Gastrocnemius medialis (tissue), 4 donors: Measurements from ENCODE around the gene CMTM7. TPM values are rescaled to one million over a fixed set of nuclear protein-coding genes. Genes with fewer than 3 reads are reported as not detected.

Source experiments
- ATAC-seq, 2 donors: fragments of 150-250 bp; one replicate each; pipeline ENCODE4 v1.9.1; 2016
- DNase-seq, 2 donors: peaks; one replicate each; pipeline ENCODE4 v3.0.0-alpha.2; 2019
- H3K27ac ChIP-seq, 4 donors: fragments of 200-600 bp; sonication (generic); 1 replicate in 1 of 4; 2 replicates in 3 of 4; pipeline ENCODE4 v1.5.1; 2016 to 2018; ENCODE audit warnings: mild to moderate bottlenecking in 2 of 4, moderate library complexity in 1 of 4
- H3K27me3 ChIP-seq, 3 donors: fragments of 200-600 bp; sonication (generic) in 2 of 3; 1 replicate in 1 of 3; 2 replicates in 2 of 3; pipeline versions ENCODE4 v1.5.1 to v1.6.0; 2016 to 2019; ENCODE audit warnings: mild to moderate bottlenecking in 1 of 3, moderate library complexity in 1 of 3
- H3K36me3 ChIP-seq, 2 donors: fragments of 200-600 bp; sonication (generic) in 1 of 2; one replicate each; pipeline ENCODE4 v1.5.1; 2017 to 2018
- H3K4me1 ChIP-seq, 2 donors: fragments of 200-600 bp; sonication (generic) in 1 of 2; one replicate each; pipeline ENCODE4 v1.5.1; 2016 to 2017; ENCODE audit warnings: mild to moderate bottlenecking in 2 of 2
- H3K4me3 ChIP-seq, 4 donors: fragments of 200-600 bp; sonication (generic) in 3 of 4; 1 replicate in 1 of 4; 2 replicates in 3 of 4; pipeline ENCODE4 v1.5.1; 2016 to 2019; ENCODE audit warnings: mild to moderate bottlenecking in 2 of 4
- H3K9me3 ChIP-seq, 3 donors: fragments of 200-600 bp; sonication (generic) in 2 of 3; 1 replicate in 1 of 3; 2 replicates in 2 of 3; pipeline ENCODE4 v1.5.1; 2016 to 2019
- CTCF ChIP-seq, 5 experiments: fragments of 450-650 bp in 3 of 5; fragments of 200-600 bp in 2 of 5; sonication (generic) in 2 of 5; IDR thresholded peaks in 4 of 5; conservative IDR thresholded peaks in 1 of 5; 1 replicate in 4 of 5; 2 replicates in 1 of 5; pipeline ENCODE4 v1.5.1; 2016 to 2019; ENCODE audit warnings: antibody characterized with exemption in 5 of 5, mild to moderate bottlenecking in 3 of 5, moderate library complexity in 3 of 5
- POLR2A ChIP-seq, 2 donors: fragments of 450-650 bp; IDR thresholded peaks; one replicate each; pipeline ENCODE4 v1.6.1; 2017; ENCODE audit warnings: antibody characterized with exemption in 2 of 2, mild to moderate bottlenecking in 2 of 2, moderate library complexity in 2 of 2
- in situ Hi-C, 4 donors: fragments of 200-750 bp; cut with MboI; loops; one replicate each; pipeline versions ENCODE4 v1.15.0 to v1.8.0; 2017; ENCODE audit warnings: low sequenced_read_pairs in 4 of 4
- intact Hi-C: fragments of 100-400 bp; cut with DNase I; formaldehyde crosslinking; loops from one replicate; pipeline ENCODE4 v1.15.1; 2023; ENCODE audit warnings: low total_unique reads
- total RNA-seq, 4 donors: library from RNA; depleted of rRNA; stranded (reverse); fragments of >200 nt; gene quantifications; one replicate each; pipeline versions ENCODE4 v1.1.0 to v1.2.3, GENCODE V29; 2016

Gene CMTM7
- total RNA-seq, 4 donors from 2014 or later = 1.1 to 3.3 (median 1.7) TPM

- TF ChIP-seq POLR2A (IDR thresholded peaks at IDR 0.05) = no peak
- TF ChIP-seq CTCF (IDR thresholded peaks at IDR 0.05 in 4 of 5, conservative IDR thresholded peaks at IDR 0.05 in 1 of 5) = no peak
- Histone ChIP-seq H3K9me3 (no peaks in the 10 kb centered on the region), H3K4me3 (no peak overlapping the region), H3K4me1 (peaks cover 31 to 36% of the 10 kb centered on the region in 2 donors), H3K27me3 (no peaks in the 10 kb centered on the region), H3K36me3 (no peaks in the 10 kb centered on the region), H3K27ac (peak overlapping the region in 2 of 4 donors; percentile 25 to 55)
- no peak for ATAC-seq
- in situ Hi-C loops = no loop called here
- intact Hi-C loops = no loop called here
- no peak for DNase-seq
Observed at GRCh38 chr3:32423534-32423933, 31.9 kb downstream of the CMTM7 start.

GRCh38 chr3:32423956-32424557 lies 32.4 kb downstream of the CMTM7 start:
- in situ Hi-C loops = no loop called here
- Histone ChIP-seq H3K36me3 (no peaks in the 10 kb centered on the region), H3K27me3 (no peaks in the 10 kb centered on the region), H3K4me1 (peaks cover 31 to 36% of the 10 kb centered on the region in 2 donors), H3K9me3 (no peaks in the 10 kb centered on the region), H3K4me3 (no peak overlapping the region), H3K27ac (peak overlapping the region in 2 of 4 donors; percentile 46 to 55)
- TF ChIP-seq CTCF (IDR thresholded peaks at IDR 0.05 in 4 of 5, conservative IDR thresholded peaks at IDR 0.05 in 1 of 5) = no peak
- TF ChIP-seq POLR2A (IDR thresholded peaks at IDR 0.05) = no peak
- peak in 1 of 2 donors; percentile 29 for ATAC-seq
- no peak for DNase-seq
- intact Hi-C loops = no loop called here

- H3K4me1 ChIP-seq = peaks cover 31 to 36% of the 10 kb centered on the region in 2 donors
- DNase-seq (no peak), ATAC-seq (no peak)
- H3K27ac ChIP-seq = no peak overlapping the region
- no peaks in the 10 kb centered on the region for H3K36me3 ChIP-seq
- TF ChIP-seq POLR2A (IDR thresholded peaks at IDR 0.05) (no peak), CTCF (IDR thresholded peaks at IDR 0.05 in 4 of 5, conservative IDR thresholded peaks at IDR 0.05 in 1 of 5) (no peak)
- H3K27me3 ChIP-seq = no peaks in the 10 kb centered on the region
- in situ Hi-C loops (no loop called here), intact Hi-C loops (no loop called here)
- no peaks in the 10 kb centered on the region for H3K9me3 ChIP-seq
- no peak overlapping the region for H3K4me3 ChIP-seq
Observed at GRCh38 chr3:32424581-32425250, 33.1 kb downstream of the CMTM7 start.

GRCh38 chr3:32428092-32429068 lies 36.7 kb downstream of the CMTM7 start:
- ATAC-seq = no peak
- TF ChIP-seq CTCF (IDR thresholded peaks at IDR 0.05 in 4 of 5, conservative IDR thresholded peaks at IDR 0.05 in 1 of 5) (no peak), POLR2A (IDR thresholded peaks at IDR 0.05) (no peak)

More at GRCh38 chr3:32428092-32429068, 36.7 kb downstream of the CMTM7 start:
- no peak overlapping the region for H3K27ac ChIP-seq
- H3K4me1 ChIP-seq = peaks cover 10 to 18% of the 10 kb centered on the region in 2 donors
- intact Hi-C loops = no loop called here
- no peaks in the 10 kb centered on the region for H3K27me3 ChIP-seq
- no peaks in the 10 kb centered on the region for H3K9me3 ChIP-seq
- in situ Hi-C loops = no loop called here
- H3K36me3 ChIP-seq = no peaks in the 10 kb centered on the region
- no peak overlapping the region for H3K4me3 ChIP-seq
- no peak for DNase-seq
